Duodenal mucosa (tissue), 2 donors: ENCODE results near the gene KANK3.
"Not testable (repeated sequence)": the region's sequence is repeated elsewhere in the genome, so short reads cannot be mapped to it uniquely, and the experiment has no call there.

Experiments
- H3K27ac ChIP-seq: one replicate; pipeline ENCODE4 v1.7.0; 2013; ENCODE audit warnings: low read depth, low read length
- H3K27me3 ChIP-seq, 2 donors: one replicate each; pipeline ENCODE4 v1.7.0; 2013; ENCODE audit warnings: low read length in 2 of 2, control low read depth in 1 of 2; ENCODE audit not compliant: insufficient read depth in 2 of 2, control insufficient read depth in 1 of 2
- H3K36me3 ChIP-seq, 2 donors: one replicate each; pipeline ENCODE4 v1.7.0; 2013; ENCODE audit warnings: low read length in 2 of 2, control low read depth in 1 of 2; ENCODE audit not compliant: insufficient read depth in 2 of 2, control insufficient read depth in 1 of 2
- H3K4me1 ChIP-seq, 2 donors: one replicate each; pipeline ENCODE4 v1.7.0; 2013; ENCODE audit warnings: low read length in 2 of 2, control low read depth in 1 of 2; ENCODE audit not compliant: insufficient read depth in 2 of 2, control insufficient read depth in 1 of 2
- H3K4me3 ChIP-seq, 2 donors: one replicate each; pipeline ENCODE4 v1.7.0; 2013; ENCODE audit warnings: low read length in 2 of 2, low read depth in 1 of 2
- H3K9ac ChIP-seq, 2 donors: one replicate each; pipeline ENCODE4 v1.7.0; 2013; ENCODE audit warnings: low read length in 2 of 2, low read depth in 1 of 2
- H3K9me3 ChIP-seq, 2 donors: one replicate each; pipeline ENCODE4 v1.7.0; 2013; ENCODE audit warnings: low read length in 2 of 2, control low read depth in 1 of 2; ENCODE audit not compliant: control insufficient read depth in 1 of 2

The KANK3 gene

DNA sequence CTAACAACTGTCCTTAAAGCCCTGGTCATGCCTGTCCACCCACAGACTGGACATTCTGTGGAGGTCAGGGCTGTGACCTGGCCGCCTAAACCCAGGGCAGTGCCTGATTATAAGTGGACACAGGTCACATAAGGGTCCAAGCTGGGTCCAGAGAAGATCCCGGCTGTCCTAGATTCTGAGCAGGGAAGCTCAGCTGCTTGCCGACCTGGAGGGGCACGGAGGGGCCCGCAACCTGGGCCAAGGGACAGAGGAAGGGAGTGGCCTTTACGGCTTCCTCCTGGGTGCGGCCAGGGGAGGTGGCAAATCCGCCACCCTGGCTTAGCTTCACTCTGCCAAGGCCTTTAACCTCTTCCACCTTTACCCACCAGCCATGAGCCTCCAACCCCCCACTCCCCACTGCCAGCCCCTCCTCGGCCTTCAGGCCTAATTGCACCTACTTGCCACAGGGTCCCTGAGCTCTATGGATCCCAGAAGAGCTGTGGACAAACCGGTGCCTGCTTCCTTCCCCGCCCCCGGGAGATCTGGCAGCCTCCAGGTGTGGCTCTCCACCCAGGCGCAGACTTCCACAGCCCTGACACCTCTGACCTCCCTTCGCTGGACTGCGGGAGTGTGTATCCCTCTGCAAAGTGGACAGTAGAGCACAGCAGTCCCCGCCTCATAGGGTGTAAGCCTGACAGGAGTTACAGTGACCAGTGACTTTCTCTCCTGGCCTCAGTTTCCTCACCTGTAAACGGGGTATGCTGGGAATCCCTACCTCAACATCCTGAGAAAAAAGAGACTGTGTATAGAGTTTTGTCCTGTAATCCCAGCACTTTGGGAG is 36.6 kb downstream of the KANK3 start:
- peaks cover 15 to 31% of the 10 kb centered on the region in 2 donors for H3K4me1 ChIP-seq
- H3K36me3 ChIP-seq = peaks cover 8 to 20% of the 10 kb centered on the region in 2 donors
- peak overlapping the region in 1 of 2 donors; percentile 25 for H3K9ac ChIP-seq
- H3K27ac ChIP-seq = no peak overlapping the region
- no peaks in the 10 kb centered on the region for H3K27me3 ChIP-seq
- no peaks in the 10 kb centered on the region for H3K9me3 ChIP-seq
- H3K4me3 ChIP-seq = peak overlapping the region in 1 of 2 donors; percentile 73

DNA sequence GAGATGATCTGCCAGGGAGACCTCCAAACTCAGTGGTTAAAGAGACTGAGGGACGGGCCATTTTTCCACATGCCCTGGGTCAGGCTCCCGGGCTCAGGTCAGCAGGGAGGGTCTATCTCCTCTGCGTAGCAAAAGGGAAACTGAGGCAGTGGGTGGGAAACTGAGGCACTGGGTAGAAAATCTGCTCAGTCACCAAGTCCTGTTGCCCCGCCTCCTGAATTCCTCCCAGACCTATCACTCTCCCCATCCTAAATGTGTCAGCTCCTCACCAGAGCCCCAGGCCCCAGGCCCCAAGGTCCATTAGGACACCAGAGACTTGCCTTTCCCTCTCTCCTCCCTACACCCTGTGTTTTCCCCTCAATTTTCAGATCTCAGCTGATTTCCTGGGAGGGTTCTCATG is 37.3 kb downstream of the KANK3 start:
- peaks cover 1 to 13% of the 10 kb centered on the region in 2 donors for H3K36me3 ChIP-seq
- peaks cover 15 to 31% of the 10 kb centered on the region in 2 donors for H3K4me1 ChIP-seq
- no peaks in the 10 kb centered on the region for H3K27me3 ChIP-seq
- H3K9me3 ChIP-seq = no peaks in the 10 kb centered on the region
- no peak overlapping the region for H3K4me3 ChIP-seq
- H3K27ac ChIP-seq = no peak overlapping the region
- H3K9ac ChIP-seq = no peak overlapping the region

GRCh38 chr19:8304841-8305621 is 38.0 kb downstream of the KANK3 start:
- no peaks in the 10 kb centered on the region for H3K27me3 ChIP-seq
- H3K36me3 ChIP-seq = peaks cover 0 to 8% of the 10 kb centered on the region in 2 donors
- no peak overlapping the region for H3K9ac ChIP-seq
- H3K4me1 ChIP-seq = peaks cover 15 to 31% of the 10 kb centered on the region in 2 donors
- H3K4me3 ChIP-seq = no peak overlapping the region
- no peaks in the 10 kb centered on the region for H3K9me3 ChIP-seq
- no peak overlapping the region for H3K27ac ChIP-seq

- Histone ChIP-seq H3K4me3 (no peak overlapping the region), H3K27ac (no peak overlapping the region), H3K4me1 (peaks cover 13 to 18% of the 10 kb centered on the region in 2 donors), H3K36me3 (peaks cover 0 to 3% of the 10 kb centered on the region in 2 donors), H3K9me3 (no peaks in the 10 kb centered on the region), H3K9ac (no peak overlapping the region), H3K27me3 (no peaks in the 10 kb centered on the region)
Observed at GRCh38 chr19:8302734-8303133, 40.3 kb downstream of the KANK3 start.

DNA sequence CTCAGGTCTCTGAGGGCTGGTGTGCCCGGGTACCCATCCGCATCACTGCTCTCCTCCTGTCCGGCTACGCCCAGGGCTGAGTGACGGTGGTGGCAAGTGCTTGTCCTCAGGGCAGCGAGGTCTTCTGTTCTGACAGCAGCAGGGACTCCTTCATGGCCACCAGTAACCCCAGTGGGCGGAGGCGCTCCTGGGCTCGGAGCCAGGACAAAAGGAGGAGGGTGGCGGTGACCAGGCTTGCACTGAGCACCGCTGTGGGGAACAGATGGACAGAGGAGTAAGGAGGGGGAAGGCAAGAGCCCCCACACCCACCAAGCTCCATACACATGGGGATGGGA is 40.7 kb downstream of the KANK3 start:
- H3K36me3 ChIP-seq = peaks cover 0 to 3% of the 10 kb centered on the region in 2 donors

DNA sequence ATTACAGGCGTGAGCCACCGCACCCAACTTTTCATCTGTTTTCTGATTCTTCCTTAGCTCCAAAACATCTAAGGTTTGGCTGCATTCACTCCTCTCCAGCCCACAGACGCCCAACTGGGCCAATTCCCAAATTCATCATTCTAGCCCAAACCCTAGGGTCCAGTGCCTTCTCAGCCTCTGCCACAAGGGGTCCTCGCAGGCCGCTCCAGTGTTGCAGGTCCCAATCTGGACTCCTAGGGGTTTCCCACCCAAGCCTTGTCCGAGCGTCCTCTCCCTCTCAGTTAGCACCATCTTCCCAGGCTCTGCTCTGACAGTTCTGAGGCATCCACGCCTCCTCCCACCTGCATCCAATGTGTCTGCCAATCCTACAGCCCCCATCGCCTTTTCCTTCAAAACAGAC is 51.7 kb downstream of the KANK3 start:
- H3K4me3 ChIP-seq, H3K27ac ChIP-seq, H3K9ac ChIP-seq, H3K27me3 ChIP-seq, H3K9me3 ChIP-seq, H3K4me1 ChIP-seq, H3K36me3 ChIP-seq: not testable (repeated sequence)

More for the DNA sequence above, 40.7 kb downstream of the KANK3 start:
- H3K9ac ChIP-seq = no peak overlapping the region
- peaks cover 9 to 14% of the 10 kb centered on the region in 2 donors for H3K4me1 ChIP-seq
- H3K27me3 ChIP-seq = no peaks in the 10 kb centered on the region
- no peak overlapping the region for H3K27ac ChIP-seq
- H3K9me3 ChIP-seq = no peaks in the 10 kb centered on the region
- no peak overlapping the region for H3K4me3 ChIP-seq

DNA sequence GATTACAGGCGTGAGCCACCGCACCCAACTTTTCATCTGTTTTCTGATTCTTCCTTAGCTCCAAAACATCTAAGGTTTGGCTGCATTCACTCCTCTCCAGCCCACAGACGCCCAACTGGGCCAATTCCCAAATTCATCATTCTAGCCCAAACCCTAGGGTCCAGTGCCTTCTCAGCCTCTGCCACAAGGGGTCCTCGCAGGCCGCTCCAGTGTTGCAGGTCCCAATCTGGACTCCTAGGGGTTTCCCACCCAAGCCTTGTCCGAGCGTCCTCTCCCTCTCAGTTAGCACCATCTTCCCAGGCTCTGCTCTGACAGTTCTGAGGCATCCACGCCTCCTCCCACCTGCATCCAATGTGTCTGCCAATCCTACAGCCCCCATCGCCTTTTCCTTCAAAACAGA is 66.6 kb downstream of the KANK3 start:
- H3K9ac ChIP-seq, H3K4me3 ChIP-seq, H3K4me1 ChIP-seq, H3K27ac ChIP-seq, H3K36me3 ChIP-seq, H3K27me3 ChIP-seq, H3K9me3 ChIP-seq: not testable (repeated sequence)
